HEK293 (cell line): ENCODE measurements around the gene FUOM.

ENCODE experiments used
- KLF17 ChIP-seq: fragments of 450-650 bp; formaldehyde crosslinking; IDR thresholded peaks from 2 replicates; pipeline ENCODE4 v1.5.1; 2016; ENCODE audit warnings: missing biosample characterization, missing genetic modification characterization
- OSR2 ChIP-seq: fragments of 450-650 bp; formaldehyde crosslinking; IDR thresholded peaks from 2 replicates; pipeline ENCODE4 v1.5.1; 2016; ENCODE audit warnings: missing biosample characterization, missing genetic modification characterization
- PBX3 ChIP-seq: sonication (generic); formaldehyde crosslinking; IDR thresholded peaks from 2 replicates; pipeline ENCODE4 v1.8.1; 2022; ENCODE audit warnings: mild to moderate bottlenecking, moderate library complexity, missing genetic modification reagents
- RBAK ChIP-seq: fragments of 450-650 bp; formaldehyde crosslinking; IDR thresholded peaks from 2 replicates; pipeline ENCODE4 v1.5.1; 2016; ENCODE audit warnings: missing biosample characterization, missing genetic modification characterization
- SP7 ChIP-seq: fragments of 450-650 bp; formaldehyde crosslinking; IDR thresholded peaks from 2 replicates; pipeline ENCODE4 v1.5.1; 2016; ENCODE audit warnings: missing biosample characterization, missing genetic modification characterization
- ZBTB44 ChIP-seq: fragments of 450-650 bp; IDR thresholded peaks from 2 replicates; pipeline ENCODE4 v1.5.1; 2018; ENCODE audit warnings: missing biosample characterization, mild to moderate bottlenecking, missing genetic modification characterization
- ZBTB6 ChIP-seq: fragments of 450-650 bp; formaldehyde crosslinking; IDR thresholded peaks from 2 replicates; pipeline ENCODE4 v1.5.1; 2017; ENCODE audit warnings: missing biosample characterization, missing genetic modification characterization
- ZEB2 ChIP-seq: fragments of 450-650 bp; formaldehyde crosslinking; IDR thresholded peaks from 2 replicates; pipeline ENCODE4 v1.5.1; 2016; ENCODE audit warnings: missing biosample characterization, missing genetic modification characterization
- ZNF133 ChIP-seq: fragments of 450-650 bp; formaldehyde crosslinking; IDR thresholded peaks from 2 replicates; pipeline ENCODE4 v1.5.1; 2016; ENCODE audit warnings: missing biosample characterization, missing genetic modification characterization
- ZNF19 ChIP-seq: fragments of 450-650 bp; formaldehyde crosslinking; IDR thresholded peaks from 2 replicates; pipeline ENCODE4; 2016; ENCODE audit warnings: missing biosample characterization, missing genetic modification characterization, low read depth
- ZNF280C ChIP-seq: fragments of 450-650 bp; formaldehyde crosslinking; IDR thresholded peaks from 2 replicates; pipeline ENCODE4 v1.5.1; 2016; ENCODE audit warnings: missing biosample characterization, missing genetic modification characterization
- ZNF341 ChIP-seq: fragments of 450-650 bp; formaldehyde crosslinking; IDR thresholded peaks from 2 replicates; pipeline ENCODE4; 2016; ENCODE audit warnings: low read depth, missing biosample characterization, missing genetic modification characterization
- ZNF416 ChIP-seq: fragments of 450-650 bp; formaldehyde crosslinking; IDR thresholded peaks from 2 replicates; pipeline ENCODE4 v1.5.1; 2016; ENCODE audit warnings: missing biosample characterization, missing genetic modification characterization
- ZNF423 ChIP-seq: fragments of 450-650 bp; formaldehyde crosslinking; IDR thresholded peaks from 2 replicates; pipeline ENCODE4 v1.5.1; 2016; ENCODE audit warnings: missing biosample characterization, missing genetic modification characterization
- ZNF433 ChIP-seq: fragments of 450-650 bp; formaldehyde crosslinking; IDR thresholded peaks from 2 replicates; pipeline ENCODE4 v1.5.1; 2016; ENCODE audit warnings: missing biosample characterization, missing genetic modification characterization, low read depth
- ZNF518A ChIP-seq: fragments of 450-650 bp; formaldehyde crosslinking; conservative IDR thresholded peaks from 2 replicates; pipeline ENCODE4 v1.5.1; 2016; ENCODE audit warnings: low read depth, missing biosample characterization, missing genetic modification characterization
- ZNF548 ChIP-seq: fragments of 450-650 bp; formaldehyde crosslinking; IDR thresholded peaks from 2 replicates; pipeline ENCODE4 v1.5.1; 2016; ENCODE audit warnings: missing biosample characterization, missing genetic modification characterization
- ZNF585B ChIP-seq: fragments of 450-650 bp; formaldehyde crosslinking; IDR thresholded peaks from 2 replicates; pipeline ENCODE4 v1.5.1; 2016; ENCODE audit warnings: missing biosample characterization, missing genetic modification characterization
- ZNF596 ChIP-seq: fragments of 450-650 bp; IDR thresholded peaks from 2 replicates; pipeline ENCODE4 v1.5.0; 2018; ENCODE audit warnings: missing biosample characterization, mild to moderate bottlenecking, missing genetic modification characterization, moderate library complexity
- ZNF654 ChIP-seq: fragments of 450-650 bp; formaldehyde crosslinking; IDR thresholded peaks from 2 replicates; pipeline ENCODE4 v1.5.1; 2016; ENCODE audit warnings: low read depth, missing biosample characterization, missing genetic modification characterization
- ZNF785 ChIP-seq: fragments of 450-650 bp; formaldehyde crosslinking; IDR thresholded peaks from 2 replicates; pipeline ENCODE4 v1.5.1; 2016; ENCODE audit warnings: missing biosample characterization, missing genetic modification characterization
- ZXDB ChIP-seq: fragments of 450-650 bp; formaldehyde crosslinking; IDR thresholded peaks from 2 replicates; pipeline ENCODE4 v1.5.1; 2016; ENCODE audit warnings: missing biosample characterization, missing genetic modification characterization
- TF ChIP-seq, protein P1 (sequence below): IDR thresholded peaks from 2 replicates; pipeline ENCODE4 v1.6.1; 2011; ENCODE audit warnings: mild to moderate bottlenecking, low read depth, low read length, borderline replicate concordance
- TF ChIP-seq, protein P2 (sequence below): fragments of 450-650 bp; formaldehyde crosslinking; IDR thresholded peaks from 2 replicates; pipeline ENCODE4 v1.5.1; 2016; ENCODE audit warnings: missing biosample characterization, missing genetic modification characterization

Gene FUOM

DNA sequence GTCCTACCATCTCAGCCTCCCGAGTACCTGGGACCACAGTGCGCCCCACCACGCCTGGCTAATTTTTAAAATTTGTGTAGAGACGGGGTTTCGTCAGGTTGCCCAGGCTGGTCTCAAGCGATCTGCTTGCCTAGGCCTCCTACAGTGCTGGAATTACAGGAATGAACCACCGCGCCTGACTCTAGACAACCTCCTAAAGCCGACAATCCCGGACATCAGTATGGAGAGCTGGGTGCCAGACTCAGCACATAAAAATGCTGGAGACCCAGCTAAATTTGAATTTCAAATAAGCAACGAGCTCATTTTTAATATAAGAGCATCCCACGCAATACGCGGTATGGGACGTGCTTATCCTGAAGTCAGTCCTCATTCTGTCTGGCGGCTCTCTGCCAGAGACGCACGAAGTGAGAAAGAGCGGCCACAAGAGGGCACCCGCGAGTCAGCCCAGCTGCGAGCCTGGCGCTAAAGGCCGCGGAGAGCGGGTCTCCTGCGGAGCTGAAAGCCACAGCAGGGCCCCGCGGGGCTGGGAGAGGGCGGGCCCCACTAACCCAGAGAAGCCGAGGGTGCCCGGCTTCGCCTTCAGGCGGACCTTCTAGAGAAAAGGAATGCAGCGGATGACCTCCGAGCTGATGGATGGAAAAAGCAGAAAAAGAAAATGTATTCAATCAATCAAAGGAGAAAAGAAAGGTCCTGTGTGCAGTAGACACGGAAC lies 28.2 kb downstream of the FUOM start (continued):
- TF ChIP-seq ZBTB44 = no peak
- TF ChIP-seq ZXDB = peak; percentile 34; the same call in 1 of the 2 replicates
- TF ChIP-seq, protein P1, sequence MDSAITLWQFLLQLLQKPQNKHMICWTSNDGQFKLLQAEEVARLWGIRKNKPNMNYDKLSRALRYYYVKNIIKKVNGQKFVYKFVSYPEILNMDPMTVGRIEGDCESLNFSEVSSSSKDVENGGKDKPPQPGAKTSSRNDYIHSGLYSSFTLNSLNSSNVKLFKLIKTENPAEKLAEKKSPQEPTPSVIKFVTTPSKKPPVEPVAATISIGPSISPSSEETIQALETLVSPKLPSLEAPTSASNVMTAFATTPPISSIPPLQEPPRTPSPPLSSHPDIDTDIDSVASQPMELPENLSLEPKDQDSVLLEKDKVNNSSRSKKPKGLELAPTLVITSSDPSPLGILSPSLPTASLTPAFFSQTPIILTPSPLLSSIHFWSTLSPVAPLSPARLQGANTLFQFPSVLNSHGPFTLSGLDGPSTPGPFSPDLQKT = no peak
- TF ChIP-seq ZNF548 (tag by site-specific recombination) = no peak
- no peak for TF ChIP-seq ZNF785 (tag by site-specific recombination)
- no peak for TF ChIP-seq ZNF433
- TF ChIP-seq, protein P2, sequence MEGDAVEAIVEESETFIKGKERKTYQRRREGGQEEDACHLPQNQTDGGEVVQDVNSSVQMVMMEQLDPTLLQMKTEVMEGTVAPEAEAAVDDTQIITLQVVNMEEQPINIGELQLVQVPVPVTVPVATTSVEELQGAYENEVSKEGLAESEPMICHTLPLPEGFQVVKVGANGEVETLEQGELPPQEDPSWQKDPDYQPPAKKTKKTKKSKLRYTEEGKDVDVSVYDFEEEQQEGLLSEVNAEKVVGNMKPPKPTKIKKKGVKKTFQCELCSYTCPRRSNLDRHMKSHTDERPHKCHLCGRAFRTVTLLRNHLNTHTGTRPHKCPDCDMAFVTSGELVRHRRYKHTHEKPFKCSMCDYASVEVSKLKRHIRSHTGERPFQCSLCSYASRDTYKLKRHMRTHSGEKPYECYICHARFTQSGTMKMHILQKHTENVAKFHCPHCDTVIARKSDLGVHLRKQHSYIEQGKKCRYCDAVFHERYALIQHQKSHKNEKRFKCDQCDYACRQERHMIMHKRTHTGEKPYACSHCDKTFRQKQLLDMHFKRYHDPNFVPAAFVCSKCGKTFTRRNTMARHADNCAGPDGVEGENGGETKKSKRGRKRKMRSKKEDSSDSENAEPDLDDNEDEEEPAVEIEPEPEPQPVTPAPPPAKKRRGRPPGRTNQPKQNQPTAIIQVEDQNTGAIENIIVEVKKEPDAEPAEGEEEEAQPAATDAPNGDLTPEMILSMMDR (tag by site-specific recombination) = peak; percentile 84; the same call in 1 of the 2 replicates
- TF ChIP-seq ZNF423 (tag by site-specific recombination) = peak; percentile 90
- TF ChIP-seq RBAK (tag by site-specific recombination) = no peak
- TF ChIP-seq ZNF280C (tag by site-specific recombination) = no peak
- no peak for TF ChIP-seq ZNF133 (tag by site-specific recombination)
- TF ChIP-seq OSR2 (tag by site-specific recombination) = no peak
- peak; percentile 56; the same call in 1 of the 2 replicates for TF ChIP-seq SP7 (tag by site-specific recombination)
- TF ChIP-seq KLF17 (tag by site-specific recombination) = 0 out of 2 replicates have a peak, but pooled peaks have one; percentile 58
- TF ChIP-seq ZNF596 = no peak
- no peak for TF ChIP-seq ZNF585B (tag by site-specific recombination)
- TF ChIP-seq ZNF341 (tag by site-specific recombination) = no peak
- no peak for TF ChIP-seq ZBTB6
- TF ChIP-seq ZNF19 (tag by site-specific recombination) = no peak
- no peak for TF ChIP-seq ZNF518A
- TF ChIP-seq ZNF654 (tag by site-specific recombination) = peak; percentile 90
- TF ChIP-seq ZEB2 = peak; percentile 57
- no peak for TF ChIP-seq ZNF416 (tag by site-specific recombination)
- no peak for TF ChIP-seq PBX3
